Lower lobe of right lung (tissue), 2 donors: ENCODE measurements around the gene EDIL3. TPM values are rescaled to one million over a fixed set of nuclear protein-coding genes. Genes with fewer than 3 reads are reported as not detected.

Experiments
- ATAC-seq, 2 donors: fragments of 200-7000 bp; cut with Tn5 transposase; one replicate each; pipeline ENCODE4 v1.9.1; 2020 to 2022; ENCODE audit warnings: mild to moderate bottlenecking in 2 of 2, moderate library complexity in 2 of 2
- DNase-seq: peaks from one replicate; pipeline ENCODE4 v3.0.0-alpha.2; 2020
- H3K27ac ChIP-seq: fragments of 200-600 bp; one replicate; pipeline ENCODE4 v1.8.0; 2022
- H3K27me3 ChIP-seq: fragments of 200-600 bp; one replicate; pipeline ENCODE4 v1.8.0; 2022; ENCODE audit warnings: low read depth
- H3K36me3 ChIP-seq: fragments of 200-600 bp; one replicate; pipeline ENCODE4 v1.8.0; 2022; ENCODE audit warnings: mild to moderate bottlenecking
- H3K4me1 ChIP-seq: fragments of 200-600 bp; one replicate; pipeline ENCODE4 v1.8.0; 2022
- H3K4me3 ChIP-seq: fragments of 200-600 bp; one replicate; pipeline ENCODE4 v1.8.0; 2022; ENCODE audit warnings: mild to moderate bottlenecking
- H3K9me3 ChIP-seq: fragments of 200-600 bp; one replicate; pipeline ENCODE4 v1.8.0; 2022
- CTCF ChIP-seq: fragments of 200-600 bp; IDR thresholded peaks from one replicate; pipeline ENCODE4 v1.8.0; 2022; ENCODE audit warnings: antibody characterized with exemption, mild to moderate bottlenecking
- intact Hi-C: fragments of 100-400 bp; cut with DNase I; formaldehyde crosslinking; loops from one replicate; pipeline ENCODE4 v1.11.0; 2022
- total RNA-seq: library from RNA; stranded (reverse); fragmentation: NEBNext Ultra II Directional; extraction: Animal tissue kit (Norgen Biotek cat#: 25700); gene quantifications from one replicate; pipeline ENCODE4 v1.2.1, GENCODE V29; 2021
- donor health status: DM: no; HTN: yes; CAD: no; lungs with severe emphysema.

EDIL3 gene
- total RNA-seq, 1 donor from 2014 or later, result 17.0 TPM

- Histone ChIP-seq H3K36me3 (no peaks in the 10 kb centered on the region), H3K27ac (no peak overlapping the region), H3K27me3 (no peaks in the 10 kb centered on the region), H3K9me3 (no peaks in the 10 kb centered on the region), H3K4me1 (no peaks in the 10 kb centered on the region), H3K4me3 (no peak overlapping the region)
- DNase-seq (no peak), ATAC-seq (peak in 1 of 2 donors; percentile 50)
- intact Hi-C loops, result no loop called here
- peak; percentile 46 for TF ChIP-seq CTCF
Measured at GRCh38 chr5:84274585-84275468, 109.9 kb downstream of the EDIL3 start.

- Histone ChIP-seq H3K27ac (no peak overlapping the region), H3K4me1 (no peaks in the 10 kb centered on the region), H3K9me3 (no peaks in the 10 kb centered on the region), H3K36me3 (no peaks in the 10 kb centered on the region), H3K27me3 (no peaks in the 10 kb centered on the region), H3K4me3 (no peak overlapping the region)
- ATAC-seq (no peak), DNase-seq (no peak)
- no peak for TF ChIP-seq CTCF
- intact Hi-C loops, result no loop called here
Measured at GRCh38 chr5:84273517-84273883, 111.2 kb downstream of the EDIL3 start.

- DNase-seq (no peak), ATAC-seq (no peak)
- H3K4me1 ChIP-seq, result no peaks in the 10 kb centered on the region
- TF ChIP-seq CTCF, result no peak
- no peak overlapping the region for H3K27ac ChIP-seq
- H3K9me3 ChIP-seq, result no peaks in the 10 kb centered on the region
- intact Hi-C loops, result no loop called here
- no peaks in the 10 kb centered on the region for H3K36me3 ChIP-seq
- no peak overlapping the region for H3K4me3 ChIP-seq
- H3K27me3 ChIP-seq, result no peaks in the 10 kb centered on the region
Measured at GRCh38 chr5:84272771-84273516, 111.7 kb downstream of the EDIL3 start.

GRCh38 chr5:84265739-84266550 lies 118.7 kb downstream of the EDIL3 start:
- Histone ChIP-seq H3K9me3 (no peaks in the 10 kb centered on the region), H3K27me3 (no peaks in the 10 kb centered on the region), H3K36me3 (no peaks in the 10 kb centered on the region), H3K4me1 (no peaks in the 10 kb centered on the region), H3K4me3 (no peak overlapping the region), H3K27ac (no peak overlapping the region)
- ATAC-seq, result no peak
- intact Hi-C loops, result no loop called here
- no peak for TF ChIP-seq CTCF
- DNase-seq, result no peak

GRCh38 chr5:84265130-84265529 lies 119.5 kb downstream of the EDIL3 start:
- ATAC-seq, result no peak
- no peaks in the 10 kb centered on the region for H3K9me3 ChIP-seq
- DNase-seq, result no peak
- H3K27me3 ChIP-seq, result no peaks in the 10 kb centered on the region
- TF ChIP-seq CTCF, result no peak
- intact Hi-C loops, result no loop called here
- no peak overlapping the region for H3K27ac ChIP-seq
- no peak overlapping the region for H3K4me3 ChIP-seq
- no peaks in the 10 kb centered on the region for H3K36me3 ChIP-seq
- no peaks in the 10 kb centered on the region for H3K4me1 ChIP-seq
